Body of pancreas (tissue), 4 donors: ENCODE measurements around the gene GLRA1.

ENCODE experiments used
- POLR2A ChIP-seq, 3 donors: fragments of 450-650 bp; IDR thresholded peaks; one replicate each; pipeline ENCODE4 v1.6.1; 2016; ENCODE audit warnings: antibody characterized with exemption in 3 of 3, mild to moderate bottlenecking in 2 of 3
- TF ChIP-seq, protein P1 (sequence below), 7 experiments: fragments of 450-650 bp in 4 of 7; fragments of 200-600 bp in 3 of 7; sonication (generic) in 3 of 7; IDR thresholded peaks; one replicate each; pipeline ENCODE4 v1.5.1; 2016 to 2019; ENCODE audit warnings: antibody characterized with exemption in 7 of 7

DNA sequence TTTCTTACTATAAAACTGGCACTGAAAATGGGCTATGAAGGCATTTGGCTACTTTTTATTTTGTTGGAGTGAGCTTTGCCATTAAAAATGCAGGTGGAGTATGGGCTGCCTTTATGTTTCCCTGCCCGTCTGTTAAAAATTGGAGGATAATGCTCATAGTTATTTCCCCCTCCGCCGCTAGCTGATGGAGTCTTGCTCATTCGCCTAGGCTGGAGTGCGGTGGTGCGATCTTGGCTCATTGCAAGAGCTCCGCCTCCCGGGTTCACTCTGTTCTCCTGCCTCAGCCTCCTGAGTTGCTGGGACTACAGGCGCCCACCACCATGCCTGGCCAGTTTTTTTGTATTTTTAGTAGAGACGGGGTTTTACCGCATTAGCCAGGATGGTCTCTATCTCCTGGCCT, 144.3 kb downstream of the GLRA1 start:
- TF ChIP-seq, protein P1, sequence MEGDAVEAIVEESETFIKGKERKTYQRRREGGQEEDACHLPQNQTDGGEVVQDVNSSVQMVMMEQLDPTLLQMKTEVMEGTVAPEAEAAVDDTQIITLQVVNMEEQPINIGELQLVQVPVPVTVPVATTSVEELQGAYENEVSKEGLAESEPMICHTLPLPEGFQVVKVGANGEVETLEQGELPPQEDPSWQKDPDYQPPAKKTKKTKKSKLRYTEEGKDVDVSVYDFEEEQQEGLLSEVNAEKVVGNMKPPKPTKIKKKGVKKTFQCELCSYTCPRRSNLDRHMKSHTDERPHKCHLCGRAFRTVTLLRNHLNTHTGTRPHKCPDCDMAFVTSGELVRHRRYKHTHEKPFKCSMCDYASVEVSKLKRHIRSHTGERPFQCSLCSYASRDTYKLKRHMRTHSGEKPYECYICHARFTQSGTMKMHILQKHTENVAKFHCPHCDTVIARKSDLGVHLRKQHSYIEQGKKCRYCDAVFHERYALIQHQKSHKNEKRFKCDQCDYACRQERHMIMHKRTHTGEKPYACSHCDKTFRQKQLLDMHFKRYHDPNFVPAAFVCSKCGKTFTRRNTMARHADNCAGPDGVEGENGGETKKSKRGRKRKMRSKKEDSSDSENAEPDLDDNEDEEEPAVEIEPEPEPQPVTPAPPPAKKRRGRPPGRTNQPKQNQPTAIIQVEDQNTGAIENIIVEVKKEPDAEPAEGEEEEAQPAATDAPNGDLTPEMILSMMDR (IDR thresholded peaks at IDR 0.05): no peak
- TF ChIP-seq POLR2A (IDR thresholded peaks at IDR 0.05): no peak
